ENCODE measurements around the gene CNTNAP2. TPM values are rescaled to one million over a fixed set of nuclear protein-coding genes. Genes with fewer than 3 reads are reported as not detected.
"Not testable (repeated sequence)": the region's sequence is repeated elsewhere in the genome, so short reads cannot be mapped to it uniquely, and the experiment has no call there.

The CNTNAP2 gene
- total RNA-seq, 1 donor, result 7.6 TPM

- Histone ChIP-seq H3K4me2 (ENCODE audit: insufficient read depth, low read length) (peak overlapping the region; percentile 41), H2AFZ (ENCODE audit: low read length) (peak overlapping the region; percentile 54), H3K27me3 (ENCODE audit: insufficient read depth, low read length) (no peaks in the 10 kb centered on the region), H3K36me3 (ENCODE audit: insufficient read depth, low read length) (no peaks in the 10 kb centered on the region), H3K9me3 (ENCODE audit: low read depth, low read length) (no peaks in the 10 kb centered on the region), H4K20me1 (ENCODE audit: insufficient read depth, low read length) (no peaks in the 10 kb centered on the region), H3K79me2 (ENCODE audit: insufficient read depth, low read length) (no peaks in the 10 kb centered on the region), H3K4me3 (ENCODE audit: insufficient read depth, low read length) (no peak overlapping the region), H3K4me1 (ENCODE audit: insufficient read depth, low read length) (no peaks in the 10 kb centered on the region), H3K27ac (ENCODE audit: low read depth, low read length) (no peak overlapping the region)
- DNase-seq (ENCODE audit: insufficient read length, low spot score, missing footprints), result no peak
- no peak for TF ChIP-seq CTCF (IDR thresholded peaks at IDR 0.05; ENCODE audit: extremely low read depth, low read depth, low read length)
These were observed 1605.6 kb downstream of the CNTNAP2 start for GRCh38 chr7:147721962-147722830.

- H3K4me1 ChIP-seq (ENCODE audit: insufficient read depth, low read length), result no peaks in the 10 kb centered on the region
- H3K36me3 ChIP-seq (ENCODE audit: insufficient read depth, low read length), result no peaks in the 10 kb centered on the region
- no peaks in the 10 kb centered on the region for H3K27me3 ChIP-seq (ENCODE audit: insufficient read depth, low read length)
- no peak for DNase-seq (ENCODE audit: insufficient read length, low spot score, missing footprints)
- H3K79me2 ChIP-seq (ENCODE audit: insufficient read depth, low read length), result no peaks in the 10 kb centered on the region
- H3K9me3 ChIP-seq (ENCODE audit: low read depth, low read length), result no peaks in the 10 kb centered on the region
- H4K20me1 ChIP-seq (ENCODE audit: insufficient read depth, low read length), result no peaks in the 10 kb centered on the region
- H3K4me2 ChIP-seq (ENCODE audit: insufficient read depth, low read length), result no peak overlapping the region
- no peak overlapping the region for H3K27ac ChIP-seq (ENCODE audit: low read depth, low read length)
- H3K4me3 ChIP-seq (ENCODE audit: insufficient read depth, low read length), result no peak overlapping the region
- no peak for TF ChIP-seq CTCF (IDR thresholded peaks at IDR 0.05; ENCODE audit: extremely low read depth, low read depth, low read length)
- H2AFZ ChIP-seq (ENCODE audit: low read length), result no peak overlapping the region
These were observed 1606.9 kb downstream of the CNTNAP2 start for GRCh38 chr7:147723536-147723935.

GRCh38 chr7:147731311-147731710, 1614.7 kb downstream of the CNTNAP2 start:
- H4K20me1 ChIP-seq (ENCODE audit: insufficient read depth, low read length), result no peaks in the 10 kb centered on the region
- no peak for TF ChIP-seq CTCF (IDR thresholded peaks at IDR 0.05; ENCODE audit: extremely low read depth, low read depth, low read length)
- no peak overlapping the region for H3K27ac ChIP-seq (ENCODE audit: low read depth, low read length)
- H3K36me3 ChIP-seq (ENCODE audit: insufficient read depth, low read length), result no peaks in the 10 kb centered on the region
- no peaks in the 10 kb centered on the region for H3K79me2 ChIP-seq (ENCODE audit: insufficient read depth, low read length)
- H3K4me2 ChIP-seq (ENCODE audit: insufficient read depth, low read length), result no peak overlapping the region
- H3K4me1 ChIP-seq (ENCODE audit: insufficient read depth, low read length), result no peaks in the 10 kb centered on the region
- no peaks in the 10 kb centered on the region for H3K27me3 ChIP-seq (ENCODE audit: insufficient read depth, low read length)
- no peak overlapping the region for H2AFZ ChIP-seq (ENCODE audit: low read length)
- no peak overlapping the region for H3K4me3 ChIP-seq (ENCODE audit: insufficient read depth, low read length)
- no peak for DNase-seq (ENCODE audit: insufficient read length, low spot score, missing footprints)
- H3K9me3 ChIP-seq (ENCODE audit: low read depth, low read length), result no peaks in the 10 kb centered on the region

GRCh38 chr7:147737559-147738214, 1621.1 kb downstream of the CNTNAP2 start:
- H2AFZ ChIP-seq (ENCODE audit: low read length); DNase-seq (ENCODE audit: insufficient read length, low spot score, missing footprints); H3K4me3 ChIP-seq (ENCODE audit: insufficient read depth, low read length); H3K4me1 ChIP-seq (ENCODE audit: insufficient read depth, low read length); H3K27me3 ChIP-seq (ENCODE audit: insufficient read depth, low read length); H4K20me1 ChIP-seq (ENCODE audit: insufficient read depth, low read length); H3K79me2 ChIP-seq (ENCODE audit: insufficient read depth, low read length); H3K9me3 ChIP-seq (ENCODE audit: low read depth, low read length); H3K27ac ChIP-seq (ENCODE audit: low read depth, low read length); H3K36me3 ChIP-seq (ENCODE audit: insufficient read depth, low read length); H3K4me2 ChIP-seq (ENCODE audit: insufficient read depth, low read length): not testable (repeated sequence)
